IPS-20b (cell line): ENCODE data around the gene SH3BP2.

Source experiments
- H3K27ac ChIP-seq: one replicate; pipeline ENCODE4 v1.5.1; 2013; ENCODE audit warnings: low read length
- H3K27me3 ChIP-seq: 2 replicates; pipeline ENCODE4 v1.6.1; 2013; ENCODE audit warnings: mild to moderate bottlenecking, low read length, inconsistent platforms; ENCODE audit not compliant: insufficient read depth
- H3K36me3 ChIP-seq: 2 replicates; pipeline ENCODE4 v1.6.1; 2013; ENCODE audit warnings: low read depth, mild to moderate bottlenecking, inconsistent platforms, low read length, moderate library complexity; ENCODE audit not compliant: insufficient read depth
- H3K4me1 ChIP-seq: 2 replicates; pipeline ENCODE4 v1.6.1; 2013; ENCODE audit warnings: mild to moderate bottlenecking, control low read depth, inconsistent platforms, low read length, moderate library complexity; ENCODE audit not compliant: insufficient read depth
- H3K4me3 ChIP-seq: 2 replicates; pipeline ENCODE4 v1.5.1; 2013; ENCODE audit warnings: mild to moderate bottlenecking, low read length, inconsistent platforms
- H3K9ac ChIP-seq: 2 replicates; pipeline ENCODE4 v1.6.1; 2013; ENCODE audit warnings: low read depth, mild to moderate bottlenecking, inconsistent platforms, low read length, moderate library complexity
- H3K9me3 ChIP-seq: 2 replicates; pipeline ENCODE4 v1.6.1; 2013; ENCODE audit warnings: mild to moderate bottlenecking, low read depth, low read length, inconsistent platforms; ENCODE audit not compliant: insufficient read depth

SH3BP2 gene

DNA sequence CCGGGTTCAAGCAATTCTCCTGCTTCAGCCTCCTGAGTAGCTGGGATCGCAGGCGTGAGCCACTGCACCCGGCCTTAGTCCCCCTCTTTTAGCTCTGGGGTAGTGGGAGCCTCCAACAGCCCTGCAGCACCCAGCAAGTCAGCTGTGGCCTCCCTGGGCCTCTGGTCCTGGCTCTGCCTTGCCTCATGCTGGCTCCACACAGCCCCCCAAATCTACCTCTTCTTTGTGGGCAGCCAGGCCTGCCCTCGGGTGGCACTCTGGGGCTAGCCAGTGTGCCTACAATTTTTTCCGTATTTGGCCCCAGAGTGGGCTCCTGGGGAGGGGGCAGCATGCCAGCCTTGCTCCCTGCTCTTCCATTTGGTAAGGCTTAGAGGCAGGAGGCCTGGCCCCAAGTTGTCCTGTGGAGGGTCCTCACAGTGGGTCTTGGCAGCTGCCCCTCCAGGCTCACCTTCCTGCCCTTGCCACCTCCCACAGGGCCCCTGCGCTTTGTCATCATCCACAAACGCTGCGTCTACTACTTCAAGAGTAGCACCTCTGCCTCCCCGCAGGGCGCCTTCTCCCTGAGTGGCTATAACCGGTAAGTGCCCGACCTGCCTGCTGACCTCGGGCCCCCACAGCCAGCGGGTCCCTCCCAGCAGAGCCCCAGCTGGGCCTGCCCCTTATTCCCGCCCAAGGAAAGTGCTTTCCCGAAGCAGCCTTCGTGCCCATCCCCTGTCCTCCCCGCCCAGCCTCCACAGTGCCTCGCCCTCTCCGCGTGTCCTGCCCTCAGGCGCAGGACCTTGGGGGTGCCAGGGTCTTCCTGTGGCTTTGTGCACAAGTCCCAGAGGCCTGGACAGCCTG lies 29.8 kb downstream of the SH3BP2 start:
- Histone ChIP-seq H3K4me3 (no peak overlapping the region), H3K9me3 (no peaks in the 10 kb centered on the region), H3K27me3 (no peaks in the 10 kb centered on the region), H3K36me3 (peaks cover 55% of the 10 kb centered on the region), H3K27ac (no peak overlapping the region), H3K4me1 (no peaks in the 10 kb centered on the region), H3K9ac (no peak overlapping the region)

- no peak overlapping the region for H3K9ac ChIP-seq
- H3K4me3 ChIP-seq = no peak overlapping the region
- no peaks in the 10 kb centered on the region for H3K27me3 ChIP-seq
- no peaks in the 10 kb centered on the region for H3K9me3 ChIP-seq
- no peaks in the 10 kb centered on the region for H3K4me1 ChIP-seq
- peaks cover 58% of the 10 kb centered on the region for H3K36me3 ChIP-seq
- H3K27ac ChIP-seq = no peak overlapping the region
Observed at GRCh38 chr4:2823301-2823670, 30.4 kb downstream of the SH3BP2 start.

GRCh38 chr4:2823671-2824328 lies 30.9 kb downstream of the SH3BP2 start:
- Histone ChIP-seq H3K27me3 (no peaks in the 10 kb centered on the region), H3K27ac (no peak overlapping the region), H3K9me3 (no peaks in the 10 kb centered on the region), H3K9ac (no peak overlapping the region), H3K36me3 (peaks cover 63% of the 10 kb centered on the region), H3K4me3 (no peak overlapping the region), H3K4me1 (no peaks in the 10 kb centered on the region)

- no peak overlapping the region for H3K4me3 ChIP-seq
- H3K4me1 ChIP-seq = no peaks in the 10 kb centered on the region
- H3K27me3 ChIP-seq = no peaks in the 10 kb centered on the region
- H3K36me3 ChIP-seq = peaks cover 66% of the 10 kb centered on the region
- no peak overlapping the region for H3K27ac ChIP-seq
- no peaks in the 10 kb centered on the region for H3K9me3 ChIP-seq
- H3K9ac ChIP-seq = no peak overlapping the region
Observed at GRCh38 chr4:2824329-2824835, 31.5 kb downstream of the SH3BP2 start.

DNA sequence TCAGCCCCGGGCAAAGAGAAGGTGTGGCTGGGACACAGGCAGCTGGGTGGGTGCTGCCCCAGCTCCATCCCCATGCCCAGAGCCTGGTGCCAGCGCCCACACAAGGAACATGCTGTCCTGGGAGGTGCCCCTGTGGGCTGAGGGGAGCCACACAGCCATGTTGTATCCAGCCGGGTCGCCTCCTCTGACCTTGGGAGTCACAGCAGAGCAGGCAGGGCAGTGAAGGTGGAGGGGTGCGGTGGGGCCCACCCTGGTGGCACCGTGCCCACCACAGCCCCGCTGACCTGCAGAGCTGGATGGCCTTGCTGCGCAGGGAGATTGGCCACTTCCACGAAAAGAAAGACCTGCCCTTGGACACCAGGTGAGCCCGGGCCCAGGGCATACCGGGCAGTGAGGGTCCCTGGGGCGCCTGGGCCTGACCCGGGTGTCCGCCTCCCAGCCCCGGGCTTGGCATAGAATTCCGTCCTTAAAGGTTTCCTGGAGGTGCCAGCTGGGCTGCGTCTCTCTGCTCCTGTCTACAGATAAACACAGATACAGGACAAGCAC lies 32.0 kb downstream of the SH3BP2 start:
- H3K9ac ChIP-seq = no peak overlapping the region
- no peaks in the 10 kb centered on the region for H3K9me3 ChIP-seq
- H3K4me1 ChIP-seq = no peaks in the 10 kb centered on the region
- H3K27me3 ChIP-seq = no peaks in the 10 kb centered on the region
- H3K27ac ChIP-seq = no peak overlapping the region
- peaks cover 66% of the 10 kb centered on the region for H3K36me3 ChIP-seq
- H3K4me3 ChIP-seq = no peak overlapping the region

GRCh38 chr4:2825740-2826139 lies 32.9 kb downstream of the SH3BP2 start:
- Histone ChIP-seq H3K27ac (no peak overlapping the region), H3K4me1 (no peaks in the 10 kb centered on the region), H3K27me3 (no peaks in the 10 kb centered on the region), H3K9ac (no peak overlapping the region), H3K9me3 (no peaks in the 10 kb centered on the region), H3K4me3 (no peak overlapping the region), H3K36me3 (peaks cover 67% of the 10 kb centered on the region)

DNA sequence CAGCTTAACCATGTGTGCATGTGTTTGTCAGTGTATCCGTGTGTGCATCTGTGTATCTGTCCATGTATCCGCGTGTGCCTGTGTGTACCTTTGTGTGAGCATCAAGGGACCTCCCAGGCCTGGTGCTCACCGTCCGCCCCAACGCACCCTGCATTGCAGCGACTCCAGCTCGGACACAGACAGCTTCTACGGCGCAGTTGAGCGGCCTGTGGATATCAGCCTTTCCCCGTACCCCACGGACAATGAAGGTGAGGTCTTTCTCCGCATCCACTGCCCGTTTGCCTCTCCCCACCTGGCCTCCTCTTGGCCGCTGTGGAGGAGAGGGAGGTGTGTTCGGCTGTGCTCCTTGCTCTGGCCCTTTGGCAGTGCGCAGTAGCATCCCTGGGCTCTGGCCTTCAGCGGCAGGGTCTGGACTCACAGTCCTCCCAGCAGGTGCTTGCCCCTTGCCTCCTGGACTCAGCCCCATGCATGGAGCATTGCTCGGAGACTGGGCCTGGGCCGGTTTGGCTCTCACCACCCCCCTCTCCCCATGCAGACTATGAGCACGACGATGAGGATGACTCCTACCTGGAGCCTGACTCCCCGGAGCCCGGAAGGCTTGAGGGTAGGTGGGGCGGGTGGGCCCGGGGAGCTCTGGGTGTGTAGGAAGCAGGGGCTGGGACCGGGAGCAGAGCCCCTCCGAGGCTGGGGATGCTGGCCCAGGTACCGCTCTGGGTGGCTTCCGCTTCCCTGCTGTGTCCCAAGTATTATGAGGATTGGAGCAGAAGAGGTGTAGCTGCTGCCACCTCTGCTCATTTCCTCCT lies 34.4 kb downstream of the SH3BP2 start:
- H3K9me3 ChIP-seq = no peaks in the 10 kb centered on the region
- no peaks in the 10 kb centered on the region for H3K4me1 ChIP-seq
- no peak overlapping the region for H3K27ac ChIP-seq
- H3K4me3 ChIP-seq = no peak overlapping the region
- no peaks in the 10 kb centered on the region for H3K27me3 ChIP-seq
- peaks cover 73% of the 10 kb centered on the region for H3K36me3 ChIP-seq
- H3K9ac ChIP-seq = no peak overlapping the region

GRCh38 chr4:2827874-2828751 lies 35.2 kb downstream of the SH3BP2 start:
- Histone ChIP-seq H3K9ac (no peak overlapping the region), H3K4me1 (no peaks in the 10 kb centered on the region), H3K36me3 (peaks cover 72% of the 10 kb centered on the region), H3K27me3 (no peaks in the 10 kb centered on the region), H3K4me3 (no peak overlapping the region), H3K27ac (no peak overlapping the region), H3K9me3 (no peaks in the 10 kb centered on the region)

DNA sequence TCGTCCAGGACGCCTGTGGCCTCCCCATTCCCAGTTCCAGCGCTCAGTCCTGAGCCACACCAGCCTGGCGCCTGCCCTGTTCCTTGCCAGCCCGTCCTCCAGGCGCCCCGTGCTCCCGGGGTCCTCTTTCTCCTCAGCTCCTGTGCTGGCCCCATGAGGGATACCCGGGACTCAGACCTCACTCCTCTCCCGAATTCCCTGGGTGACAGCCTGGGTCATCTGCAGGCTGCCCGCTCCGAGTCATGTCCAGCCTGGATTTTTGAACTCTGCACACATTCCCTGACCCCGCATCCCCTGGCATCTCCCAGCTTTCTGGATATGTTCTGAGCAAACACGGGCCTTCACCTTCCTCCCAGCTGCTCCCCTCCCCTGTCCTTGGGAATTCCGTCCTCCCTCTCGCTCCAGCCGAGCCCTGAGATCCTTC lies 35.9 kb downstream of the SH3BP2 start:
- Histone ChIP-seq H3K36me3 (peaks cover 72% of the 10 kb centered on the region), H3K9me3 (no peaks in the 10 kb centered on the region), H3K9ac (no peak overlapping the region), H3K27me3 (no peaks in the 10 kb centered on the region), H3K4me3 (no peak overlapping the region), H3K27ac (no peak overlapping the region), H3K4me1 (no peaks in the 10 kb centered on the region)

DNA sequence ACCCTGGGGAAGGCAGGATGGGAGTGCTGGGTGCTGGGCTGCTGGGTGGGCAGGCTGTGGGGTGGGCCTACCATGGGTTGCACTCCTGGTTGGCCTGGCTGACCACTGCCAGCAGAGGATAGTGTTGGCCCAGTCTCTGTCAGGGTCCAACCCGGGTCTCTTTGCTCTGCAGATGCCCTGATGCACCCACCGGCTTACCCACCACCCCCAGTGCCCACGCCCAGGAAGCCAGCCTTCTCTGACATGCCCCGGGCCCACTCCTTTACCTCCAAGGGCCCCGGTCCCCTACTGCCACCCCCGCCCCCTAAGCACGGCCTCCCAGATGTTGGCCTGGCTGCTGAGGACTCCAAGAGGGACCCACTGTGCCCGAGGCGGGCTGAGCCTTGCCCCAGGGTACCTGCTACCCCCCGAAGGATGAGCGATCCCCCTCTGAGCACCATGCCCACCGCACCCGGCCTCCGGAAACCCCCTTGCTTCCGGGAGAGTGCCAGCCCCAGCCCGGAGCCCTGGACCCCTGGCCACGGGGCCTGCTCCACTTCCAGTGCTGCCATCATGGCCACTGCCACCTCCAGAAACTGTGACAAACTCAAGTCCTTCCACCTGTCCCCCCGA lies 36.5 kb downstream of the SH3BP2 start:
- Histone ChIP-seq H3K9me3 (no peaks in the 10 kb centered on the region), H3K27me3 (no peaks in the 10 kb centered on the region), H3K36me3 (peaks cover 76% of the 10 kb centered on the region), H3K4me1 (no peaks in the 10 kb centered on the region), H3K27ac (no peak overlapping the region), H3K4me3 (no peak overlapping the region), H3K9ac (no peak overlapping the region)
